ENCODE results near the gene NNAT. TPM values are rescaled to one million over a fixed set of nuclear protein-coding genes. Genes with fewer than 3 reads are reported as not detected.

Gene NNAT
- total RNA-seq, 1 donor from 2014 or later, result 0.26 TPM

- no peak for DNase-seq (ENCODE audit: low read depth in 2 of 2)
Observed at GRCh38 chr20:37502654-37503053, 18.4 kb upstream of the NNAT start.

- DNase-seq (ENCODE audit: low read depth in 2 of 2), result peak in 1 of 2 donors; percentile 21
Observed at GRCh38 chr20:37503256-37503927, 17.7 kb upstream of the NNAT start.

GRCh38 chr20:37504404-37505096, 16.5 kb upstream of the NNAT start:
- no peak for DNase-seq (ENCODE audit: low read depth in 2 of 2)

- no peak for DNase-seq (ENCODE audit: low read depth in 2 of 2)
Observed at GRCh38 chr20:37505263-37506151, 15.5 kb upstream of the NNAT start.

GRCh38 chr20:37506152-37506725, 14.8 kb upstream of the NNAT start:
- no peak for DNase-seq (ENCODE audit: low read depth in 2 of 2)

GRCh38 chr20:37510226-37510625, 10.8 kb upstream of the NNAT start:
- DNase-seq (ENCODE audit: low read depth in 2 of 2), result no peak

GRCh38 chr20:37511610-37512275, 9.3 kb upstream of the NNAT start:
- no peak for DNase-seq (ENCODE audit: low read depth in 2 of 2)

- DNase-seq (ENCODE audit: low read depth in 2 of 2), result no peak
Observed at GRCh38 chr20:37513779-37514359, 7.2 kb upstream of the NNAT start.

- no peak for DNase-seq (ENCODE audit: low read depth in 2 of 2)
Observed at GRCh38 chr20:37515876-37516275, 5.2 kb upstream of the NNAT start.

- no peak for DNase-seq (ENCODE audit: low read depth in 2 of 2)
Observed at GRCh38 chr20:37516811-37517750, 4.0 kb upstream of the NNAT start.

GRCh38 chr20:37518059-37518458, 3.0 kb upstream of the NNAT start:
- DNase-seq (ENCODE audit: low read depth in 2 of 2), result no peak

GRCh38 chr20:37518606-37519507, 2.2 kb upstream of the NNAT start:
- DNase-seq (ENCODE audit: low read depth in 2 of 2), result peak; percentile 27 to 75

GRCh38 chr20:37519508-37520418, 1.3 kb upstream of the NNAT start:
- DNase-seq (ENCODE audit: low read depth in 2 of 2), result peak in 1 of 2 donors; percentile 49

- DNase-seq (ENCODE audit: low read depth in 2 of 2), result no peak
Observed at GRCh38 chr20:37520419-37520955, 563 bp upstream of the NNAT start.

- peak in 1 of 2 donors; percentile 45 for DNase-seq (ENCODE audit: low read depth in 2 of 2)
Observed at GRCh38 chr20:37522260-37523011, 1.4 kb downstream of the NNAT start.

GRCh38 chr20:37523012-37523391, 2.0 kb downstream of the NNAT start:
- DNase-seq (ENCODE audit: low read depth in 2 of 2), result no peak

Measured in dermis microvascular lymphatic vessel endothelial cell (primary cell).